NB4 (cell line): ENCODE measurements around the gene MADD.

Source experiments
- MYC ChIP-seq: IDR thresholded peaks from 2 replicates; pipeline ENCODE4 v1.6.1; 2011; ENCODE audit warnings: low read depth, low read length
- POLR2A ChIP-seq: IDR thresholded peaks from 2 replicates; pipeline ENCODE4 v1.6.1; 2011; ENCODE audit warnings: mild to moderate bottlenecking; ENCODE audit not compliant: insufficient read length; ENCODE audit errors: extremely low read depth
- TF ChIP-seq, protein P1 (sequence below): IDR thresholded peaks from one replicate; pipeline ENCODE4 v1.5.1; 2012; ENCODE audit warnings: low read depth, low read length
- TF ChIP-seq, protein P2 (sequence below): IDR thresholded peaks from 2 replicates; pipeline ENCODE4 v1.6.1; 2011; ENCODE audit warnings: low read depth, low read length

DNA sequence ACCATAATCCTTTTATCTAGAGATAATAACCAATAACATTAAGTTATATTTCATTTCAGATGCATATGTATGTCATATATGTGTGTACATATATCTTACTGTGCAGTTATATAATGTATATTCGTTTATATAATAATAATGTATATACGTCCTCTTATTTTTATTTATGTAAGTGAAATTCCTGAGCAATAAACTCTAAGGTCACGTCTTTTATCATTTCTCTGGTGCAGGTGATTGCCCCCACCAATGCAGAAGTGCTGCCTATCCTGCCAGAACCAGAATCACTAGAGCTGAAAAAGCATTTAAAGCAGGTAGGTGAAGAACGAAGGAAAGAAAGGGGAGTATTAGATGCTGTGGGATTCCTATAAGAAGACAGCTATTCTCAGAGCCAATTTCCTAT, 8.8 kb downstream of the MADD start:
- TF ChIP-seq, protein P1, sequence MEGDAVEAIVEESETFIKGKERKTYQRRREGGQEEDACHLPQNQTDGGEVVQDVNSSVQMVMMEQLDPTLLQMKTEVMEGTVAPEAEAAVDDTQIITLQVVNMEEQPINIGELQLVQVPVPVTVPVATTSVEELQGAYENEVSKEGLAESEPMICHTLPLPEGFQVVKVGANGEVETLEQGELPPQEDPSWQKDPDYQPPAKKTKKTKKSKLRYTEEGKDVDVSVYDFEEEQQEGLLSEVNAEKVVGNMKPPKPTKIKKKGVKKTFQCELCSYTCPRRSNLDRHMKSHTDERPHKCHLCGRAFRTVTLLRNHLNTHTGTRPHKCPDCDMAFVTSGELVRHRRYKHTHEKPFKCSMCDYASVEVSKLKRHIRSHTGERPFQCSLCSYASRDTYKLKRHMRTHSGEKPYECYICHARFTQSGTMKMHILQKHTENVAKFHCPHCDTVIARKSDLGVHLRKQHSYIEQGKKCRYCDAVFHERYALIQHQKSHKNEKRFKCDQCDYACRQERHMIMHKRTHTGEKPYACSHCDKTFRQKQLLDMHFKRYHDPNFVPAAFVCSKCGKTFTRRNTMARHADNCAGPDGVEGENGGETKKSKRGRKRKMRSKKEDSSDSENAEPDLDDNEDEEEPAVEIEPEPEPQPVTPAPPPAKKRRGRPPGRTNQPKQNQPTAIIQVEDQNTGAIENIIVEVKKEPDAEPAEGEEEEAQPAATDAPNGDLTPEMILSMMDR: no peak
- TF ChIP-seq MYC (no peak), POLR2A (no peak)
- TF ChIP-seq, protein P2, sequence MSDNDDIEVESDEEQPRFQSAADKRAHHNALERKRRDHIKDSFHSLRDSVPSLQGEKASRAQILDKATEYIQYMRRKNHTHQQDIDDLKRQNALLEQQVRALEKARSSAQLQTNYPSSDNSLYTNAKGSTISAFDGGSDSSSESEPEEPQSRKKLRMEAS: no peak
